PC-9 (cell line): ENCODE results near the gene CELF2.

Source experiments
- EZH2 ChIP-seq: fragments of 200-600 bp; sonication (generic); IDR thresholded peaks from 2 replicates; pipeline ENCODE4 v1.8.0; 2017; ENCODE audit warnings: antibody characterized with exemption, low read depth
- TF ChIP-seq, protein P1 (sequence below): fragments of 200-600 bp; sonication (generic); conservative IDR thresholded peaks from 2 replicates; pipeline ENCODE4 v1.6.1; 2017; ENCODE audit warnings: mixed run types, antibody characterized with exemption, mild to moderate bottlenecking, moderate library complexity

DNA sequence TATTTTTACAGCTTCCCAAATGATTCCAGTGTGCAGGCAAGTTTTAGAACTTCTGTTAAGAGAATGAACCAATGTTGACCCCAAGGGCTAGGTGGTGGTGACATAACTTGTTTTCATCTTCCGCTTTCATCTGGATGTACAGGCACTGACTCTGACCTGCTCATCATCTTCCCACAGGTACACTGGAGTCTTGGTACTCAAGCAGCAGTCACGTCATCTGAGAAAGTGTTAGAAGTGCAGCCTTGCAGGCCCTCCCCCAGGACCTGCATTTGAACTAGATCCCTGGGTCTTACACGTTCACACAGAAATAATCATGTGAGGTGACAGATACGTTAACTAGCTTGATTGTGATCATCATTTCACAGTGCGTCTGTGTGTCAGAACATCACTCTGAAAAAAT is 212.2 kb downstream of the CELF2 start:
- TF ChIP-seq, protein P1, sequence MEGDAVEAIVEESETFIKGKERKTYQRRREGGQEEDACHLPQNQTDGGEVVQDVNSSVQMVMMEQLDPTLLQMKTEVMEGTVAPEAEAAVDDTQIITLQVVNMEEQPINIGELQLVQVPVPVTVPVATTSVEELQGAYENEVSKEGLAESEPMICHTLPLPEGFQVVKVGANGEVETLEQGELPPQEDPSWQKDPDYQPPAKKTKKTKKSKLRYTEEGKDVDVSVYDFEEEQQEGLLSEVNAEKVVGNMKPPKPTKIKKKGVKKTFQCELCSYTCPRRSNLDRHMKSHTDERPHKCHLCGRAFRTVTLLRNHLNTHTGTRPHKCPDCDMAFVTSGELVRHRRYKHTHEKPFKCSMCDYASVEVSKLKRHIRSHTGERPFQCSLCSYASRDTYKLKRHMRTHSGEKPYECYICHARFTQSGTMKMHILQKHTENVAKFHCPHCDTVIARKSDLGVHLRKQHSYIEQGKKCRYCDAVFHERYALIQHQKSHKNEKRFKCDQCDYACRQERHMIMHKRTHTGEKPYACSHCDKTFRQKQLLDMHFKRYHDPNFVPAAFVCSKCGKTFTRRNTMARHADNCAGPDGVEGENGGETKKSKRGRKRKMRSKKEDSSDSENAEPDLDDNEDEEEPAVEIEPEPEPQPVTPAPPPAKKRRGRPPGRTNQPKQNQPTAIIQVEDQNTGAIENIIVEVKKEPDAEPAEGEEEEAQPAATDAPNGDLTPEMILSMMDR, result no peak
- no peak for TF ChIP-seq EZH2
